Peyer's patch (tissue), 4 donors: ENCODE results near the gene ZNF484.

Experiments
- CTCF ChIP-seq, 6 experiments: fragments of 450-650 bp in 4 of 6; fragments of 200-600 bp in 2 of 6; sonication (generic) in 1 of 6; IDR thresholded peaks; one replicate each; pipeline ENCODE4 v1.5.1; 2017 to 2019; ENCODE audit warnings: antibody characterized with exemption in 6 of 6, mild to moderate bottlenecking in 3 of 6, moderate library complexity in 1 of 6
- POLR2A ChIP-seq, 2 donors: fragments of 450-650 bp; IDR thresholded peaks; one replicate each; pipeline ENCODE4 v1.5.1; 2017; ENCODE audit warnings: antibody characterized with exemption in 2 of 2, mild to moderate bottlenecking in 2 of 2, moderate library complexity in 2 of 2

GRCh38 chr9:92875373-92875772 lies 2.5 kb downstream of the ZNF484 start:
- TF ChIP-seq CTCF (IDR thresholded peaks at IDR 0.05) (no peak), POLR2A (IDR thresholded peaks at IDR 0.05) (no peak)
